H1 (cell line): ENCODE data around the gene PFDN1. TPM values are rescaled to one million over a fixed set of nuclear protein-coding genes. Genes with fewer than 3 reads are reported as not detected.

Experiments
- CTCF ChIA-PET: fragments of 300-600 bp; sonication (Branson Sonifier 250); formaldehyde crosslinking; loops from one replicate; lab custom pipeline; 2021; ENCODE audit not compliant: partially characterized antibody; lab: Charles Lee
- POLR2A ChIA-PET: fragments of 300-600 bp; sonication (Branson Sonifier 250); formaldehyde crosslinking; loops from one replicate; lab custom pipeline; 2021; ENCODE audit warnings: inconsistent platforms; ENCODE audit not compliant: partially characterized antibody; lab: Charles Lee
- DNase-seq, 2 experiments: peaks; one replicate each; pipeline versions ENCODE4 v3.0.0 to v3.0.0-alpha.2; 2010 to 2022; ENCODE audit warnings: low spot score in 2 of 2, low read depth in 1 of 2, mixed read lengths in 1 of 2
- FAIRE-seq: peaks from 2 replicates; lab custom pipeline; 2011; peaks lifted over from hg19 to GRCh38; lab: Jason Lieb, UNC
- H2AFZ ChIP-seq: 2 replicates; pipeline ENCODE4 v1.8.1; 2012; ENCODE audit warnings: low read length, inconsistent platforms
- H2AK5ac ChIP-seq: 2 replicates; pipeline ENCODE4 v1.6.1; 2013; ENCODE audit warnings: low read depth, low read length
- H2BK120ac ChIP-seq: replicated peaks from 2 replicates; pipeline ENCODE3; 2013; ENCODE audit warnings: low read depth, low read length, inconsistent platforms
- H2BK12ac ChIP-seq: 2 replicates; pipeline ENCODE4 v1.6.1; 2013; ENCODE audit warnings: low read depth, low read length
- H2BK15ac ChIP-seq: 2 replicates; pipeline ENCODE4 v1.6.1; 2013; ENCODE audit warnings: low read length
- H2BK20ac ChIP-seq: 2 replicates; pipeline ENCODE4 v1.6.1; 2013; ENCODE audit warnings: low read length
- H2BK5ac ChIP-seq: 2 replicates; pipeline ENCODE4 v1.6.1; 2013; ENCODE audit warnings: low read depth, low read length
- H3K14ac ChIP-seq: 2 replicates; pipeline ENCODE4 v1.6.1; 2013; ENCODE audit warnings: inconsistent platforms; ENCODE audit not compliant: insufficient read length
- H3K18ac ChIP-seq: 2 replicates; pipeline ENCODE4 v1.6.1; 2013; ENCODE audit warnings: low read length; ENCODE audit errors: extremely low read depth
- H3K23ac ChIP-seq: 2 replicates; pipeline ENCODE4 v1.6.1; 2013; ENCODE audit warnings: inconsistent platforms; ENCODE audit not compliant: insufficient read length
- H3K23me2 ChIP-seq: 2 replicates; pipeline ENCODE4 v1.6.1; 2013; ENCODE audit warnings: low read depth, low read length
- H3K27ac ChIP-seq: 2 replicates; pipeline ENCODE4 v1.6.1; 2011; ENCODE audit warnings: low read depth, low read length, inconsistent platforms
- H3K27me3 ChIP-seq, 4 experiments: replicated peaks in 1 of 4; 1 replicate in 1 of 4; 2 replicates in 3 of 4; pipeline versions ENCODE4 v1.6.1 to v1.8.1; 2011 to 2013; ENCODE audit warnings: low read length in 3 of 4, mild to moderate bottlenecking in 3 of 4, inconsistent platforms in 2 of 4, mixed read lengths in 2 of 4, moderate library complexity in 1 of 4; ENCODE audit not compliant: control insufficient read depth in 3 of 4, insufficient read depth in 3 of 4; ENCODE audit errors: extremely low read depth in 1 of 4
- H3K36me3 ChIP-seq, 4 experiments: 2 replicates each; pipeline versions ENCODE4 v1.6.1 to v1.8.1; 2011 to 2013; ENCODE audit warnings: mild to moderate bottlenecking in 4 of 4, low read length in 3 of 4, moderate library complexity in 2 of 4, control low read depth in 1 of 4, inconsistent platforms in 1 of 4; ENCODE audit not compliant: insufficient read depth in 4 of 4, control insufficient read depth in 2 of 4
- H3K4ac ChIP-seq: replicated peaks from 2 replicates; pipeline ENCODE3; 2013; ENCODE audit warnings: low read length, low read depth, mixed read lengths, inconsistent platforms; ENCODE audit not compliant: insufficient read length
- H3K4me1 ChIP-seq, 4 experiments: replicated peaks in 1 of 4; 1 replicate in 1 of 4; 2 replicates in 3 of 4; pipeline versions ENCODE4 v1.6.1 to v1.8.1; 2011 to 2013; ENCODE audit warnings: low read length in 3 of 4, inconsistent platforms in 2 of 4, mixed read lengths in 1 of 4; ENCODE audit not compliant: insufficient read depth in 4 of 4, control insufficient read depth in 3 of 4
- H3K4me2 ChIP-seq, 2 experiments: 2 replicates each; pipeline versions ENCODE4 v1.6.1 to v1.8.1; 2011 to 2013; ENCODE audit warnings: low read depth in 2 of 2, low read length in 2 of 2, control low read depth in 1 of 2, inconsistent platforms in 1 of 2, mild to moderate bottlenecking in 1 of 2; ENCODE audit not compliant: insufficient read depth in 1 of 2
- H3K4me3 ChIP-seq, 4 experiments: fragments of 200-600, 300-600 bp in 1 of 4; sonication (generic), shearing (Covaris generic), sonication (Bioruptor Twin) in 1 of 4; 2 replicates each; pipeline versions ENCODE4 v1.5.1 to v1.8.1; 2011 to 2016; ENCODE audit warnings: low read length in 4 of 4, low read depth in 3 of 4, control low read depth in 2 of 4, inconsistent platforms in 2 of 4, mild to moderate bottlenecking in 2 of 4, mixed read lengths in 1 of 4, moderate library complexity in 1 of 4; ENCODE audit not compliant: insufficient read depth in 2 of 4; ENCODE audit errors: extremely low read depth in 1 of 4
- H3K56ac ChIP-seq: replicated peaks from 2 replicates; pipeline ENCODE3; 2013; ENCODE audit warnings: low read depth, mild to moderate bottlenecking, mixed read lengths, low read length, inconsistent platforms; ENCODE audit not compliant: insufficient read length
- H3K79me1 ChIP-seq: 2 replicates; pipeline ENCODE4 v1.6.1; 2013; ENCODE audit warnings: low read depth, low read length, control low read depth
- H3K79me2 ChIP-seq, 2 experiments: 2 replicates each; pipeline versions ENCODE4 v1.6.1 to v1.8.1; 2012 to 2013; ENCODE audit warnings: low read length in 2 of 2, mild to moderate bottlenecking in 2 of 2, inconsistent platforms in 1 of 2; ENCODE audit not compliant: insufficient read depth in 2 of 2, control insufficient read depth in 1 of 2
- H3K9ac ChIP-seq, 4 experiments: replicated peaks in 1 of 4; 1 replicate in 1 of 4; 2 replicates in 3 of 4; pipeline versions ENCODE4 v1.6.1 to v1.8.1; 2011 to 2013; ENCODE audit warnings: low read depth in 3 of 4, low read length in 3 of 4, control low read depth in 2 of 4, mild to moderate bottlenecking in 2 of 4, moderate library complexity in 2 of 4, inconsistent platforms in 1 of 4; ENCODE audit errors: extremely low read depth in 1 of 4
- H3K9me3 ChIP-seq, 2 experiments: 2 replicates each; pipeline versions ENCODE4 v1.6.1 to v1.8.1; 2012 to 2013; ENCODE audit warnings: mild to moderate bottlenecking in 2 of 2, moderate library complexity in 2 of 2, control low read depth in 1 of 2, inconsistent platforms in 1 of 2, low read depth in 1 of 2, low read length in 1 of 2, mixed read lengths in 1 of 2; ENCODE audit not compliant: insufficient read depth in 2 of 2
- H4K20me1 ChIP-seq, 2 experiments: replicated peaks in 1 of 2; 2 replicates each; pipeline versions ENCODE3 to v1.8.1; 2011 to 2013; ENCODE audit warnings: inconsistent platforms in 2 of 2, low read length in 2 of 2, mild to moderate bottlenecking in 1 of 2; ENCODE audit not compliant: insufficient read depth in 2 of 2, control insufficient read depth in 1 of 2
- H4K5ac ChIP-seq: 2 replicates; pipeline ENCODE4 v1.6.1; 2013; ENCODE audit warnings: low read length, low read depth, mixed read lengths, inconsistent platforms; ENCODE audit not compliant: insufficient read length
- H4K8ac ChIP-seq: 2 replicates; pipeline ENCODE4 v1.8.0; 2013; ENCODE audit warnings: mild to moderate bottlenecking, moderate library complexity, low read length, inconsistent platforms; ENCODE audit not compliant: insufficient read depth; ENCODE audit errors: extremely low read depth
- H4K91ac ChIP-seq: replicated peaks from 2 replicates; pipeline ENCODE3; 2013; ENCODE audit warnings: low read length, mixed read lengths, inconsistent platforms; ENCODE audit not compliant: insufficient read length
- CTBP2 ChIP-seq: IDR thresholded peaks from 2 replicates; pipeline ENCODE4 v1.7.0; 2011; ENCODE audit warnings: borderline replicate concordance, mild to moderate bottlenecking, moderate library complexity, mixed read lengths, low read length; ENCODE audit not compliant: insufficient read depth, insufficient read length
- KDM4A ChIP-seq: IDR thresholded peaks from one replicate; pipeline ENCODE4 v1.7.1; 2012; ENCODE audit warnings: low read depth, mild to moderate bottlenecking, moderate library complexity, low read length, inconsistent platforms; ENCODE audit not compliant: severe bottlenecking
- NRF1 ChIP-seq: IDR thresholded peaks from 2 replicates; pipeline ENCODE4 v1.6.1; 2011; ENCODE audit warnings: mild to moderate bottlenecking, low read depth, low read length, improper control_type of control experiment
- POLR2AphosphoS5 ChIP-seq: IDR thresholded peaks from 2 replicates; pipeline ENCODE4 v1.6.1; 2011; ENCODE audit warnings: low read depth, low read length
- RNF2 ChIP-seq: fragments of 200-900, 300-1000 bp; sonication (generic); IDR thresholded peaks from 2 replicates; pipeline ENCODE4 v1.7.1; 2016; ENCODE audit warnings: borderline replicate concordance, low read depth, mild to moderate bottlenecking, antibody characterized with exemption, low read length; ENCODE audit not compliant: poor library complexity, severe bottlenecking; ENCODE audit errors: missing control alignments
- SAP30 ChIP-seq: fragments of 300-600 bp; sonication (generic); IDR thresholded peaks from 2 replicates; pipeline ENCODE4 v1.7.1; 2012; ENCODE audit warnings: low read length, moderate library complexity, mild to moderate bottlenecking, inconsistent platforms; ENCODE audit not compliant: insufficient read depth, insufficient replicate concordance
- SP4 ChIP-seq: IDR thresholded peaks from 2 replicates; pipeline ENCODE4 v1.6.1; 2012; ENCODE audit warnings: low read length, inconsistent platforms
- TAF7 ChIP-seq: optimal IDR thresholded peaks from 2 replicates; pipeline ENCODE3; 2011; ENCODE audit warnings: low read depth, mild to moderate bottlenecking, inconsistent platforms, low read length, moderate library complexity, borderline replicate concordance
- TCF12 ChIP-seq: IDR thresholded peaks from 2 replicates; pipeline ENCODE4 v1.6.1; 2011; ENCODE audit warnings: low read depth, mild to moderate bottlenecking, low read length
- TEAD4 ChIP-seq: IDR thresholded peaks from 2 replicates; pipeline ENCODE4 v1.6.1; 2012; ENCODE audit warnings: low read depth, low read length, inconsistent platforms, mixed read lengths
- YY1 ChIP-seq: IDR thresholded peaks from 2 replicates; pipeline ENCODE4 v1.6.1; 2011; ENCODE audit warnings: low read depth, mild to moderate bottlenecking, low read length
- WGBS, 2 experiments: shearing (Covaris generic) in 1 of 2; methylation state at CpG; one replicate each; pipeline versions ENCODE4 v1.1.6 to v1.1.7; 2013 to 2015; ENCODE audit warnings: low lambda C conversion rate in 2 of 2, mixed read lengths in 2 of 2, inconsistent platforms in 1 of 2, low coverage in 1 of 2, missing lambda C conversion rate in 1 of 2; ENCODE audit not compliant: insufficient replicate concordance in 2 of 2, insufficient coverage in 1 of 2, insufficient read length in 1 of 2; ENCODE audit errors: extremely low coverage in 1 of 2, missing lambda C conversion rate in 1 of 2; 5-methylcytosine and 5-hydroxymethylcytosine counted together
- polyA plus RNA-seq, 7 experiments: library from polyadenylated mRNA; depleted of rRNA in 3 of 7; stranded (reverse) in 5 of 7; unstranded in 2 of 7; fragments of >200 nt in 5 of 7; fragments of 200-250 nt in 2 of 7; gene quantifications; 1 replicate in 5 of 7; 2 replicates in 1 of 7; 4 replicates in 1 of 7; pipeline versions ENCODE4 v1.2.1 to v1.2.3, GENCODE V29; 2011 to 2013; ENCODE audit warnings: missing spikeins in 2 of 7, mixed read lengths in 2 of 7
- total RNA-seq: library from RNA; stranded (reverse); fragmentation: NEBNext Ultra II Directional; extraction: Animal tissue kit (Norgen Biotek cat#: 25700); gene quantifications from 2 replicates; pipeline ENCODE4 v1.2.1, GENCODE V29; 2021
- TF ChIP-seq, protein P1 (sequence below): IDR thresholded peaks from 2 replicates; pipeline ENCODE4 v1.6.1; 2012; ENCODE audit warnings: inconsistent platforms
- TF ChIP-seq, protein P2 (sequence below): IDR thresholded peaks from 2 replicates; pipeline ENCODE4 v1.6.1; 2011; ENCODE audit warnings: low read length, improper control_type of control experiment

The PFDN1 gene
- total and polyA plus RNA-seq, 2 of the 8 experiments (the other 6 are each of a cell fraction or from before 2014, with no cell fraction given), result 53.0 to 89.6 TPM

DNA sequence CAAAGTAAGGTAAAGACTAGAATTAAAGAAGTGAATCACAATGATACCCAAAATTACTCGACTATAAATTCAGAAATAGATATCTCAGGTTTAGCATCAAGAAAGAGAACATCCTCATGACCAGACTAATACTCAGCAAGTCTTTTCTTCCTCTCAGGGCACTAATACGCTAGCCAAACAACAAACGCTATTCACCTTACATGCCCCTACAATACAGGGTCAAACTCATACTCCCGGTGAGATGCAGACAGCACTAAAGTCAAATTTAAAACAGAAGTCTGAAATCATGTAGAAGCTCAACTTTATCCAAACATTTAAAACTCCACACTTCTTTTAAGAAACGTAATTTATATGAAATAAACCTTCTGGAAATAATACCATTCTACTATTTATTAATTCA lies 5.6 kb downstream of the PFDN1 start:
- Histone ChIP-seq H2BK20ac (no peak overlapping the region), H3K18ac (no peak overlapping the region), H4K91ac (no peak overlapping the region), H3K27me3 (no peaks in the 10 kb centered on the region), H2BK120ac (no peak overlapping the region), H2BK12ac (no peak overlapping the region), H3K4me3 (no peak overlapping the region), H3K14ac (no peak overlapping the region), H3K27ac (no peak overlapping the region), H3K79me1 (no peaks in the 10 kb centered on the region), H4K8ac (no peak overlapping the region), H2AK5ac (no peak overlapping the region), H2BK5ac (no peak overlapping the region), H3K9me3 (no peaks in the 10 kb centered on the region), H3K4ac (no peak overlapping the region), H2BK15ac (no peak overlapping the region), H3K56ac (no peak overlapping the region), H3K23me2 (no peaks in the 10 kb centered on the region), H4K5ac (no peak overlapping the region), H3K36me3 (peaks cover 0 to 4% (median under 1%) of the 10 kb centered on the region in 4 experiments; a peak in 3 of 8 replicates), H3K79me2 (peaks cover 2 to 86% of the 10 kb centered on the region in 2 experiments; a peak in 3 of 4 replicates), H3K4me2 (no peak overlapping the region), H3K9ac (no peak overlapping the region), H4K20me1 (peaks cover 4% of the 10 kb centered on the region in 2 experiments), H2AFZ (no peak overlapping the region), H3K23ac (no peak overlapping the region), H3K4me1 (no peaks in the 10 kb centered on the region)
- no peak for FAIRE-seq
- POLR2A ChIA-PET, result no interaction called here
- WGBS, 2 experiments, result 82 to 100% methylated on average over 1 to 5 of the region's 5 CpGs
- CTCF ChIA-PET, result interaction anchor here (1.3 to 1.9 kb wide), 3 partner anchors 39 to 49 kb away, joined by 3 to 9 read pairs (median 4); partner anchors contain the start of gene HBEGF
- DNase-seq, result no peak
- TF ChIP-seq POLR2AphosphoS5 (no peak), SAP30 (no peak), RNF2 (no peak), SP4 (no peak), TAF7 (no peak), KDM4A (no peak), TCF12 (no peak), CTBP2 (no peak), YY1 (no peak), TEAD4 (no peak), NRF1 (no peak)
- TF ChIP-seq, protein P1, sequence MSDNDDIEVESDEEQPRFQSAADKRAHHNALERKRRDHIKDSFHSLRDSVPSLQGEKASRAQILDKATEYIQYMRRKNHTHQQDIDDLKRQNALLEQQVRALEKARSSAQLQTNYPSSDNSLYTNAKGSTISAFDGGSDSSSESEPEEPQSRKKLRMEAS, result no peak
- TF ChIP-seq, protein P2, sequence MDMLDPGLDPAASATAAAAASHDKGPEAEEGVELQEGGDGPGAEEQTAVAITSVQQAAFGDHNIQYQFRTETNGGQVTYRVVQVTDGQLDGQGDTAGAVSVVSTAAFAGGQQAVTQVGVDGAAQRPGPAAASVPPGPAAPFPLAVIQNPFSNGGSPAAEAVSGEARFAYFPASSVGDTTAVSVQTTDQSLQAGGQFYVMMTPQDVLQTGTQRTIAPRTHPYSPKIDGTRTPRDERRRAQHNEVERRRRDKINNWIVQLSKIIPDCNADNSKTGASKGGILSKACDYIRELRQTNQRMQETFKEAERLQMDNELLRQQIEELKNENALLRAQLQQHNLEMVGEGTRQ, result no peak
